Vagina (tissue), 2 donors: Measurements from ENCODE around the gene GNG2. TPM values are rescaled to one million over a fixed set of nuclear protein-coding genes. Genes with fewer than 3 reads are reported as not detected.

ENCODE experiments used
- DNase-seq, 2 donors: peaks; one replicate each; pipeline ENCODE4 v3.0.0-alpha.2; 2017; ENCODE audit errors: extremely low spot score in 2 of 2
- H3K27ac ChIP-seq: fragments of 200-600 bp; sonication (generic); one replicate; pipeline ENCODE4 v1.5.1; 2019
- H3K27me3 ChIP-seq: fragments of 200-600 bp; sonication (generic); one replicate; pipeline ENCODE4 v1.5.1; 2019
- H3K36me3 ChIP-seq, 2 donors: fragments of 200-600 bp; sonication (generic); one replicate each; pipeline ENCODE4 v1.5.1; 2017 to 2019
- H3K4me1 ChIP-seq: fragments of 200-600 bp; sonication (generic); one replicate; pipeline ENCODE4 v1.5.1; 2019
- H3K4me3 ChIP-seq, 2 donors: fragments of 200-600 bp; sonication (generic); 1 replicate in 1 of 2; 2 replicates in 1 of 2; pipeline ENCODE4 v1.5.1; 2016 to 2019
- H3K9me3 ChIP-seq: fragments of 200-600 bp; sonication (generic); one replicate; pipeline ENCODE4 v1.5.1; 2019
- CTCF ChIP-seq, 3 experiments: fragments of 450-650 bp in 2 of 3; fragments of 200-600 bp in 1 of 3; sonication (generic) in 1 of 3; IDR thresholded peaks; one replicate each; pipeline ENCODE4 v1.5.1; 2017 to 2019; ENCODE audit warnings: antibody characterized with exemption in 3 of 3, mild to moderate bottlenecking in 2 of 3, moderate library complexity in 2 of 3
- POLR2A ChIP-seq, 2 donors: fragments of 450-650 bp; IDR thresholded peaks; one replicate each; pipeline ENCODE4 v1.6.1; 2017; ENCODE audit warnings: antibody characterized with exemption in 2 of 2, mild to moderate bottlenecking in 2 of 2, moderate library complexity in 2 of 2
- POLR2AphosphoS5 ChIP-seq, 2 donors: sonication (generic); formaldehyde crosslinking; IDR thresholded peaks; one replicate each; pipeline ENCODE4 v1.9.0; 2017; ENCODE audit warnings: antibody characterized with exemption in 2 of 2, mild to moderate bottlenecking in 2 of 2, low read depth in 1 of 2; ENCODE audit not compliant: insufficient read depth in 1 of 2
- intact Hi-C: fragments of 100-400 bp; cut with DNase I; formaldehyde crosslinking; loops from one replicate; pipeline ENCODE4 v1.15.1; 2023
- total RNA-seq: library from RNA; depleted of rRNA; stranded (reverse); fragments of >200 nt; gene quantifications from one replicate; pipeline ENCODE4 v1.2.3, GENCODE V29; 2016

GNG2 gene
- total RNA-seq, 1 donor from 2014 or later, result 12.8 TPM

DNA sequence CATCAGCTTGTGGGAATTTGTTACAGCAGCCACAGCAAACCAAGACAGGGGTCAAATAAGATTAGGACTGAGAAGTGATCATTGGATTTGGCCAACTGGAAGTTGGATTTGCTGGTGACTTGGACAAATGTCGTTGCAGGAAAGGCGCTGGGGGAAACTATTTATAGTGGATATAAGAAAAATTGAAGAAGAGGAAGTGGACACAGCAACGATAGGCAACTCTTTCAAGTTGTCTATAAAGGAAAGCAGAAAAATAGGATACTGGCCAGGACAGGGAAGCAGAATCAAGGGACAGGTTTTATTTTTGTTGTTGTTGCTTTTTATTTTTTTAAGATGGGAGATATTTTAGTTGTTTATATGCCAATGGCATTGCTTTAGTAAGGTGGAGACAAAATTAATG lies 72.8 kb downstream of the GNG2 start:
- Histone ChIP-seq H3K27ac (no peak overlapping the region), H3K4me1 (no peaks in the 10 kb centered on the region), H3K27me3 (no peaks in the 10 kb centered on the region), H3K9me3 (no peaks in the 10 kb centered on the region), H3K4me3 (no peak overlapping the region), H3K36me3 (no peaks in the 10 kb centered on the region)
- intact Hi-C loops, result no loop called here
- no peak for TF ChIP-seq POLR2A (IDR thresholded peaks at IDR 0.05)
- TF ChIP-seq CTCF (IDR thresholded peaks at IDR 0.05), result no peak
- TF ChIP-seq POLR2AphosphoS5 (IDR thresholded peaks at IDR 0.05; ENCODE audit: insufficient read depth in 1 of 2, low read depth in 1 of 2), result no peak
- DNase-seq, result no peak

GRCh38 chr14:51938137-51938536 lies 77.7 kb downstream of the GNG2 start:
- H3K4me3 ChIP-seq, result no peak overlapping the region
- H3K27me3 ChIP-seq, result no peaks in the 10 kb centered on the region
- intact Hi-C loops, result no loop called here
- no peak overlapping the region for H3K27ac ChIP-seq
- no peaks in the 10 kb centered on the region for H3K4me1 ChIP-seq
- no peak for DNase-seq
- H3K36me3 ChIP-seq, result no peaks in the 10 kb centered on the region
- H3K9me3 ChIP-seq, result no peaks in the 10 kb centered on the region
- TF ChIP-seq CTCF (IDR thresholded peaks at IDR 0.05) (no peak), POLR2AphosphoS5 (IDR thresholded peaks at IDR 0.05; ENCODE audit: insufficient read depth in 1 of 2, low read depth in 1 of 2) (no peak)

- H3K9me3 ChIP-seq, result no peaks in the 10 kb centered on the region
- no peaks in the 10 kb centered on the region for H3K4me1 ChIP-seq
- intact Hi-C loops, result no loop called here
- no peaks in the 10 kb centered on the region for H3K36me3 ChIP-seq
- DNase-seq, result no peak
- no peak for TF ChIP-seq CTCF (IDR thresholded peaks at IDR 0.05)
- no peak for TF ChIP-seq POLR2AphosphoS5 (IDR thresholded peaks at IDR 0.05; ENCODE audit: insufficient read depth in 1 of 2, low read depth in 1 of 2)
- TF ChIP-seq POLR2A (IDR thresholded peaks at IDR 0.05), result no peak
- no peak overlapping the region for H3K4me3 ChIP-seq
- no peaks in the 10 kb centered on the region for H3K27me3 ChIP-seq
- H3K27ac ChIP-seq, result no peak overlapping the region
Measured at GRCh38 chr14:51938821-51939220, 78.4 kb downstream of the GNG2 start.

GRCh38 chr14:51939226-51939625 lies 78.8 kb downstream of the GNG2 start:
- no peak overlapping the region for H3K27ac ChIP-seq
- intact Hi-C loops, result no loop called here
- no peak for DNase-seq

More at GRCh38 chr14:51939226-51939625, 78.8 kb downstream of the GNG2 start:
- Histone ChIP-seq H3K36me3 (no peaks in the 10 kb centered on the region), H3K4me1 (no peaks in the 10 kb centered on the region), H3K9me3 (no peaks in the 10 kb centered on the region), H3K4me3 (no peak overlapping the region), H3K27me3 (no peaks in the 10 kb centered on the region)
- no peak for TF ChIP-seq POLR2AphosphoS5 (IDR thresholded peaks at IDR 0.05; ENCODE audit: insufficient read depth in 1 of 2, low read depth in 1 of 2)
- TF ChIP-seq CTCF (IDR thresholded peaks at IDR 0.05), result no peak
- TF ChIP-seq POLR2A (IDR thresholded peaks at IDR 0.05), result no peak
